Astrocyte (in vitro differentiated cells and primary cell): ENCODE results near the gene ZBTB7A. TPM values are rescaled to one million over a fixed set of nuclear protein-coding genes. Genes with fewer than 3 reads are reported as not detected.
A peak's percentile ranks its signal among the peaks of the same experiment; 100 is the strongest.

Source experiments
- DNase-seq: peaks from one replicate; pipeline ENCODE4 v3.0.0-alpha.2; 2010; ENCODE audit warnings: low read depth
- FAIRE-seq: peaks from 2 replicates; lab custom pipeline; 2011; peaks lifted over from hg19 to GRCh38; lab: Jason Lieb, UNC
- H2AFZ ChIP-seq: 2 replicates; pipeline ENCODE4 v1.6.0; 2012; ENCODE audit warnings: low read depth, low read length, inconsistent platforms
- H3K27ac ChIP-seq: 2 replicates; pipeline ENCODE4 v1.5.1; 2011; ENCODE audit warnings: low read depth, low read length, inconsistent platforms
- H3K27me3 ChIP-seq: 2 replicates; pipeline ENCODE4 v1.6.0; 2011; ENCODE audit warnings: low read length, inconsistent platforms; ENCODE audit not compliant: insufficient read depth
- H3K36me3 ChIP-seq: 2 replicates; pipeline ENCODE4 v1.5.1; 2011; ENCODE audit warnings: low read length, inconsistent platforms; ENCODE audit not compliant: insufficient read depth
- H3K4me1 ChIP-seq: 2 replicates; pipeline ENCODE4 v1.5.1; 2011; ENCODE audit warnings: low read length, inconsistent platforms; ENCODE audit not compliant: insufficient read depth
- H3K4me2 ChIP-seq: 2 replicates; pipeline ENCODE4 v1.6.0; 2012; ENCODE audit warnings: low read length, inconsistent platforms
- H3K4me3 ChIP-seq: 2 replicates; pipeline ENCODE4 v1.5.1; 2011; ENCODE audit warnings: low read depth, mild to moderate bottlenecking, low read length, inconsistent platforms; ENCODE audit not compliant: insufficient read depth
- H3K79me2 ChIP-seq: 2 replicates; pipeline ENCODE4 v1.6.0; 2012; ENCODE audit warnings: mild to moderate bottlenecking, low read length, inconsistent platforms; ENCODE audit not compliant: insufficient read depth
- H3K9ac ChIP-seq: 2 replicates; pipeline ENCODE4 v1.6.0; 2012; ENCODE audit warnings: mild to moderate bottlenecking, low read length, inconsistent platforms
- H3K9me3 ChIP-seq: 2 replicates; pipeline ENCODE4 v1.5.1; 2012; ENCODE audit warnings: low read depth, mild to moderate bottlenecking, low read length, inconsistent platforms; ENCODE audit not compliant: insufficient read depth
- H4K20me1 ChIP-seq: 2 replicates; pipeline ENCODE4 v1.6.0; 2012; ENCODE audit warnings: low read length, inconsistent platforms; ENCODE audit not compliant: insufficient read depth
- H3K27ac Mint-ChIP-seq: one replicate; pipeline ENCODE4 v1.8.0; 2021; ENCODE audit warnings: mild to moderate bottlenecking, mixed read lengths; ENCODE audit not compliant: unreplicated experiment
- H3K27me3 Mint-ChIP-seq: one replicate; pipeline ENCODE4 v1.8.0; 2021; ENCODE audit warnings: low read depth, mixed read lengths; ENCODE audit not compliant: unreplicated experiment
- H3K36me3 Mint-ChIP-seq: one replicate; pipeline ENCODE4 v1.8.0; 2021; ENCODE audit warnings: low read depth, mixed read lengths; ENCODE audit not compliant: unreplicated experiment
- H3K4me1 Mint-ChIP-seq: one replicate; pipeline ENCODE4 v1.8.0; 2021; ENCODE audit warnings: low read depth, mixed read lengths; ENCODE audit not compliant: unreplicated experiment
- H3K4me3 Mint-ChIP-seq: one replicate; pipeline ENCODE4 v1.8.0; 2021; ENCODE audit warnings: mild to moderate bottlenecking, moderate library complexity, mixed read lengths; ENCODE audit not compliant: unreplicated experiment
- H3K9me3 Mint-ChIP-seq: one replicate; pipeline ENCODE4 v1.8.0; 2021; ENCODE audit warnings: mild to moderate bottlenecking, mixed read lengths; ENCODE audit not compliant: unreplicated experiment
- EZH2 ChIP-seq: IDR thresholded peaks from 2 replicates; pipeline ENCODE4 v1.6.1; 2012; ENCODE audit warnings: mild to moderate bottlenecking, low read length, inconsistent platforms; ENCODE audit not compliant: insufficient read depth
- total RNA-seq: library from RNA; stranded (reverse); gene quantifications from 2 replicates; pipeline ENCODE4 v1.2.1, GENCODE V29; 2021
- TF ChIP-seq, protein P1 (sequence below): IDR thresholded peaks from 2 replicates; pipeline ENCODE4 v1.5.1; 2011; ENCODE audit warnings: low read depth, mild to moderate bottlenecking, inconsistent platforms, low read length, moderate library complexity; ENCODE audit not compliant: insufficient read depth

Gene ZBTB7A
- total RNA-seq, 1 donor from 2014 or later, result 24.3 TPM

DNA sequence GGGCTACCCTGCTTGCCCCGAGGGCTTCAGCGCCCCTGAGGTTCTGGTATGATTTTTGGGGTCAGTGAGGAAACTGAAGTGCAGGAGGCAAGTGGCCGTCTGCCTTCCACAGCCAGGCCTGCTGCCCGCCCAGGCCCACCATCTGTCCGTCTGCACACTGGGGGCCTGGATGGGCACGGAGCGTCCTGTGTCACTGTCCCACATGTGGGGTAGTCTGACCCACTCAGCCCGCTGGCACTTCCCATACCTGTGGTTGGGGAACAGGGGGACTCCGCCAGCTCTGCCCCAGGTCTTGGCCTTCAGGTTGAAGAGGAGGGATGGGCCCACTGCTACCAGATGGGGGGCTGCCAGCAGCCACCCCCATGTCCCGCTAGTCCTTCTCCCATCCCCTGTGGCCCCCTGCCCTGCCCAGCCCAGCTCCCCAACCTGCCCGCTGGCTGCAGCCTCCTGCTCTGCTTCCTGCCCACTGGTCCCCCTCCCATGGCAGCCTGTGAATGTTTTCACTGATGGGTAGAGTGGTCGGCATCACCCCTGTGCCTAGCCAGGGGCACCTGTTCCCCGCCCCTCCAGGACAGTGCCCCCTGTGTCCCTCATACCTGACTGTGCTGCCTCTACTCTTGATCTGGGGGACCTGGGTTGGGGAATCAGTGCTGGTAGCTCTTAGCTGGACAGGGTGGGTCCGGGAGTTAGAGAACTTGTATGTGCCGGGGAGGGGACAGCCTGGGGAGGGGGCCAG is 49.6 kb downstream of the ZBTB7A start:
- DNase-seq, result no peak
- no peak overlapping the region for H3K27ac ChIP-seq
- Mint-ChIP-seq H3K36me3 (peaks cover 4% of the 10 kb centered on the region), H3K27ac (no peak overlapping the region), H3K27me3 (no peaks in the 10 kb centered on the region), H3K4me3 (no peak overlapping the region), H3K9me3 (no peaks in the 10 kb centered on the region), H3K4me1 (no peaks in the 10 kb centered on the region)
- no peak for TF ChIP-seq EZH2
- TF ChIP-seq, protein P1, sequence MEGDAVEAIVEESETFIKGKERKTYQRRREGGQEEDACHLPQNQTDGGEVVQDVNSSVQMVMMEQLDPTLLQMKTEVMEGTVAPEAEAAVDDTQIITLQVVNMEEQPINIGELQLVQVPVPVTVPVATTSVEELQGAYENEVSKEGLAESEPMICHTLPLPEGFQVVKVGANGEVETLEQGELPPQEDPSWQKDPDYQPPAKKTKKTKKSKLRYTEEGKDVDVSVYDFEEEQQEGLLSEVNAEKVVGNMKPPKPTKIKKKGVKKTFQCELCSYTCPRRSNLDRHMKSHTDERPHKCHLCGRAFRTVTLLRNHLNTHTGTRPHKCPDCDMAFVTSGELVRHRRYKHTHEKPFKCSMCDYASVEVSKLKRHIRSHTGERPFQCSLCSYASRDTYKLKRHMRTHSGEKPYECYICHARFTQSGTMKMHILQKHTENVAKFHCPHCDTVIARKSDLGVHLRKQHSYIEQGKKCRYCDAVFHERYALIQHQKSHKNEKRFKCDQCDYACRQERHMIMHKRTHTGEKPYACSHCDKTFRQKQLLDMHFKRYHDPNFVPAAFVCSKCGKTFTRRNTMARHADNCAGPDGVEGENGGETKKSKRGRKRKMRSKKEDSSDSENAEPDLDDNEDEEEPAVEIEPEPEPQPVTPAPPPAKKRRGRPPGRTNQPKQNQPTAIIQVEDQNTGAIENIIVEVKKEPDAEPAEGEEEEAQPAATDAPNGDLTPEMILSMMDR, result no peak
- H3K4me1 ChIP-seq, result no peaks in the 10 kb centered on the region
- H3K79me2 ChIP-seq, result peaks cover 86% of the 10 kb centered on the region
- no peaks in the 10 kb centered on the region for H3K27me3 ChIP-seq
- H3K4me3 ChIP-seq, result no peak overlapping the region
- no peak overlapping the region for H2AFZ ChIP-seq
- no peaks in the 10 kb centered on the region for H3K9me3 ChIP-seq
- no peak for FAIRE-seq
- H3K36me3 ChIP-seq, result no peaks in the 10 kb centered on the region
- H3K9ac ChIP-seq, result no peak overlapping the region
- peaks cover 87% of the 10 kb centered on the region for H4K20me1 ChIP-seq
- no peak overlapping the region for H3K4me2 ChIP-seq

DNA sequence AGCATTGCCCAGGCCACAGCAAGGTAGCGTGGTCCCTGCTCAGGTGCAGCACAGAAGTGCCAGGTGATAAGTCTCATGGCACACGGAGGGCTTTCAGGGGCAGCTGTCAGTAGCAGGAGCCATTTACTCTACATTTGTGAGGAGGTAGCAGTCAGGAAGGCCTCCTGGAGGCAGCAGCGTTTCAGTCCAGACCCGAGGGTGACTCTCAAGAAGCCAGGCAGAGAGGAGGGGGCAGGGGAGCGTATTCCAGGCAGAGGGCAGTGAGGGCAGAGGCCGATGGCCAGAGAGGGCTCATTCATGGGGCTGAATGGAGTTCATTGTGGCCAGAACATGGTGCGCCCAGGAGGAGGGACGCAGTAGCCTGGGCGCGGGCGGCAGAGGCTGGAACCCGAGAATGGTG is 50.2 kb downstream of the ZBTB7A start:
- Histone ChIP-seq H2AFZ (no peak overlapping the region), H3K9ac (no peak overlapping the region), H3K4me3 (no peak overlapping the region), H3K27me3 (no peaks in the 10 kb centered on the region), H3K36me3 (no peaks in the 10 kb centered on the region), H3K79me2 (peaks cover 85% of the 10 kb centered on the region), H4K20me1 (peaks cover 85% of the 10 kb centered on the region), H3K9me3 (no peaks in the 10 kb centered on the region), H3K27ac (no peak overlapping the region), H3K4me1 (no peaks in the 10 kb centered on the region), H3K4me2 (no peak overlapping the region)
- H3K4me1 Mint-ChIP-seq, result no peaks in the 10 kb centered on the region
- DNase-seq (no peak), FAIRE-seq (no peak)
- no peak for TF ChIP-seq EZH2
- TF ChIP-seq, protein P1, result no peak
- no peaks in the 10 kb centered on the region for H3K27me3 Mint-ChIP-seq
- no peaks in the 10 kb centered on the region for H3K9me3 Mint-ChIP-seq
- no peak overlapping the region for H3K4me3 Mint-ChIP-seq
- peak overlapping the region; percentile 34 for H3K27ac Mint-ChIP-seq
- peaks cover 1% of the 10 kb centered on the region for H3K36me3 Mint-ChIP-seq

DNA sequence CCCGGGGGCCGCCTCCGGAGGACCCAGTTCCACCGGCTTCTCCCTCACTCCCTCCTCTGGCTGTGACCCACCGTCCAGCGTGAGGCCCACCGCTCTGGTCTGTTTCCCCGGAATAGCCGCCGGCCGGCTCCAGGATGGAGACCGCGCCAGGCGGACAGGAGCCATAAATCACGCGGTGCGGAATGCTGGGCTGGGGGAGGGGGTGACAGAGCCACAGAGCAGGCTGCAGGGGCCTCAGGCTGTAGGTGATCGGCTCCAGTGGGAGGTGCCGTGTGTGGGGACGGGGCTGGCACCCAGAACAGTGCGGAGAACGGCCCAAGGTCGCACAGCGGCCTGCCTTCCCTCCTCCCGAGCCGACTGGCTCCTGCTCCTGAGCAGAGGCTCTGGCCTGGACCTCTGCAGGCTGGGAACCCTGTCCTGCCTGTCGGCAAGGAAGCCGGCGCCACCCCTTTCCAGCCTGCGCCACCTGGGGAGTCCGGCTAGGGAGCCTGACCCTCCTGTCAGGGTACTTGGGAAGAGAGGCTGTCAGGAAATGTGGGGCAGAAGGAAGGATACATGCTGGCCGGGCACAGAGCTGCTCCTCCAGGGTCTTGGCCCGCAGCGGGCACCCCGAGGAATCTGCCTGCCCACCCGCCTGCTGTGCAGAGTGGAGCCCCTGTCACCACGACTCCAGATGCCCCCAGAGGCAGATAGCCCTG is 50.8 kb downstream of the ZBTB7A start:
- H3K9me3 ChIP-seq, result no peaks in the 10 kb centered on the region

More for the DNA sequence above, 50.8 kb downstream of the ZBTB7A start:
- Histone ChIP-seq H3K4me3 (no peak overlapping the region), H3K4me1 (no peaks in the 10 kb centered on the region), H3K27me3 (no peaks in the 10 kb centered on the region), H3K36me3 (no peaks in the 10 kb centered on the region), H3K4me2 (no peak overlapping the region), H3K27ac (no peak overlapping the region), H3K9ac (no peak overlapping the region), H4K20me1 (peaks cover 85% of the 10 kb centered on the region), H2AFZ (no peak overlapping the region), H3K79me2 (peaks cover 85% of the 10 kb centered on the region)
- Mint-ChIP-seq H3K36me3 (peaks cover 1% of the 10 kb centered on the region), H3K4me1 (no peaks in the 10 kb centered on the region), H3K27me3 (no peaks in the 10 kb centered on the region), H3K9me3 (no peaks in the 10 kb centered on the region), H3K27ac (no peak overlapping the region), H3K4me3 (no peak overlapping the region)
- no peak for TF ChIP-seq EZH2
- TF ChIP-seq, protein P1, result no peak
- no peak for FAIRE-seq
- no peak for DNase-seq
